ENCODE measurements around the gene PGLYRP4. TPM values are rescaled to one million over a fixed set of nuclear protein-coding genes. Genes with fewer than 3 reads are reported as not detected.

Gene PGLYRP4
- 4.4 and 5.9 TPM in 2 replicates for total RNA-seq (ENCODE audit: low replicate concordance)
- long read RNA-seq, partial matches to known transcripts = 1 of 10 reads
- long read RNA-seq, other reads (novel, unspliced or antisense) = 6 of 10 reads

DNA sequence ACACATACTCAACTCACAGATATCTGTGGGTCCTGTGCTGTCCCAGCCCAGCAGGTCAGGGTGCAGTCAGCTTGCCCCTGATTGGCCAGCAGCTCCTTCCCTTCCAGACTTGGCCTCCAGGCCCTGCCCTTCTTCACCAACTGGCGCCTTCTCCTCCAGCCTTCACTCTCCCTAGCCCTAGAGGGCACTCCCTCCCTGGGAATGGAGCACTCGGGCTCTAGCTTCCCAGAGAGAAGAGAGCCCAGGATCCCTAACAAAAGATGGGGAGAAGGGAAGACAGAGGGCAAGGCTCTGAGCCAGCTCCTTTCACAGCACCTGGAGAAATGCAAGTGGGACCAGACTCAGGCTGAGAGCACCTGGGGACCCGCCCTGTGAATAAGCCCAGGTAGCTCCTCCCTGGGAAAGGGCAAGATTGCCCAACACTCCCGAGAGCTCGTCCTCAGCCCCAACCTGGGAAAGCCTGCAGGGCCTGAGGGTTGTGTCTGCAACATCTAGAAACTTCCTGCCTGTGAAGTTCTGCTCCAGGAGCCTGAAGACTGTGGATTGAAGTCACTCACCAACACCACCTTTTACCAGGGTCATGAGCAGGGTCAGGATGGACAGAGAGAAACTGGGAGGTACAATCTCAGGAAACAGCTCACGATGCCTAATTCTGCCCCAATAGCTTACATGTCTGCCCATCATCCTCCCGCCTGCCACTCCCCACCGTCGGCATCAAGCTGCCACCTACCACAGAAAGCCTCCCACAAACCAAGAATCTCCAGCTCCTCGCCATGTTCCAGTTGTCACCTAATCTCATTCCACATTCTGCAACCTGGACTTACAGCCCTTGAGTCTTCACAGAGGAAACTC is at the start of gene PGLYRP4:
Gene PGLYRP4 (minus strand): TSS at position 331 of the 852 bp plus-strand sequence. CDS start 909 bp downstream, outside the sequence.
- Mint-ChIP-seq H3K36me3 (no peaks in the 10 kb centered on the region), H3K9me3 (no peaks in the 10 kb centered on the region), H3K4me1 (ENCODE audit: unreplicated experiment) (peaks cover 5% of the 10 kb centered on the region), H3K4me3 (peak within 1 kb of the TSS; percentile 10), H3K27ac (no peak within 1 kb of the TSS), H3K27me3 (peaks cover 27% of the 10 kb centered on the region)
- TF ChIP-seq, protein P1, sequence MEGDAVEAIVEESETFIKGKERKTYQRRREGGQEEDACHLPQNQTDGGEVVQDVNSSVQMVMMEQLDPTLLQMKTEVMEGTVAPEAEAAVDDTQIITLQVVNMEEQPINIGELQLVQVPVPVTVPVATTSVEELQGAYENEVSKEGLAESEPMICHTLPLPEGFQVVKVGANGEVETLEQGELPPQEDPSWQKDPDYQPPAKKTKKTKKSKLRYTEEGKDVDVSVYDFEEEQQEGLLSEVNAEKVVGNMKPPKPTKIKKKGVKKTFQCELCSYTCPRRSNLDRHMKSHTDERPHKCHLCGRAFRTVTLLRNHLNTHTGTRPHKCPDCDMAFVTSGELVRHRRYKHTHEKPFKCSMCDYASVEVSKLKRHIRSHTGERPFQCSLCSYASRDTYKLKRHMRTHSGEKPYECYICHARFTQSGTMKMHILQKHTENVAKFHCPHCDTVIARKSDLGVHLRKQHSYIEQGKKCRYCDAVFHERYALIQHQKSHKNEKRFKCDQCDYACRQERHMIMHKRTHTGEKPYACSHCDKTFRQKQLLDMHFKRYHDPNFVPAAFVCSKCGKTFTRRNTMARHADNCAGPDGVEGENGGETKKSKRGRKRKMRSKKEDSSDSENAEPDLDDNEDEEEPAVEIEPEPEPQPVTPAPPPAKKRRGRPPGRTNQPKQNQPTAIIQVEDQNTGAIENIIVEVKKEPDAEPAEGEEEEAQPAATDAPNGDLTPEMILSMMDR (conservative IDR thresholded peaks at IDR 0.05) = no peak
- DNase-seq (ENCODE audit: extremely low spot score, unreplicated experiment) = peak; percentile 49

DNA sequence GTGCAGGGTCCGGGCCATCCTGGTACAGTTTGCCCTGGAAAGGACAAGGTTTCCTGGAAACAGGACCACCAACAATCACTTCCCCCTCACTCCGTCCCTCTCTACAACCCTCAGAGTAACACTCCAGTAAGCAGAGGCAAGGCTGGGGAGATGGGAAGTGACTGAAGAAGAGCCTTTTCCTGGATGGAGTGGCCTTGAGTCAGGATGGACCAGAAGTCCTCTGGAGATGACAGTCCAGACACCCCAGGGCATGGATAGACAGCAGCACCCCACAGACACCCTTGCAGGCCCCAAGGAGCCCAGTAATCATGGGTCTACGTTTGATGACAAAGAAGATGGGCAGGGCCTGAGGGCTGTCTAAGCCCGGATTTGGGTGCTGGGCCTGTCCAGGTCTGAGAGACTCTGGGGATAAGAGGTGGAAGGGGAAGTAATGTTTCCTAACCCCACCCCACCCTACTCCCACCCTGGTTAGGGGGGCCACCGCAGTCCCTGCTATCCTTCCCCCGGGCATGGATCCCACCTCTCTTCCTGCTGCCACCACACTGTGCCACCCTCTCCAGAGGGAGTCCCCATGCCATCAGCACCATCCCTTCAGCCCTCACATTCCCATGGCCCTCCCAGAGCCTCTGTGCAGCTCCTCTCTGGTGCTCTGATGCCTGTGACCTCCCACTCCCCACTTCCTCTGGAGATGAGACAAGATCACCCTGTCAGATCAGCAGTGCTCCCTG is 49.4 kb upstream of the PGLYRP4 start:
- peak; percentile 45 for DNase-seq (ENCODE audit: extremely low spot score, unreplicated experiment)
- no peaks in the 10 kb centered on the region for H3K9me3 Mint-ChIP-seq
- H3K4me1 Mint-ChIP-seq (ENCODE audit: unreplicated experiment) = no peaks in the 10 kb centered on the region
- no peak overlapping the region for H3K27ac Mint-ChIP-seq
- H3K36me3 Mint-ChIP-seq = no peaks in the 10 kb centered on the region
- TF ChIP-seq, protein P1 (conservative IDR thresholded peaks at IDR 0.05) = no peak
- H3K4me3 Mint-ChIP-seq = no peak overlapping the region
- H3K27me3 Mint-ChIP-seq = peaks cover 10% of the 10 kb centered on the region

GRCh38 chr1:153397051-153397923 is 48.6 kb upstream of the PGLYRP4 start:
- DNase-seq (ENCODE audit: extremely low spot score, unreplicated experiment) = peak; percentile 64
- TF ChIP-seq, protein P1 (conservative IDR thresholded peaks at IDR 0.05) = no peak
- Mint-ChIP-seq H3K27ac (no peak overlapping the region), H3K4me1 (ENCODE audit: unreplicated experiment) (no peaks in the 10 kb centered on the region), H3K36me3 (no peaks in the 10 kb centered on the region), H3K4me3 (no peak overlapping the region), H3K27me3 (peaks cover 13% of the 10 kb centered on the region), H3K9me3 (no peaks in the 10 kb centered on the region)

GRCh38 chr1:153396461-153396860 is 47.8 kb upstream of the PGLYRP4 start:
- H3K4me1 Mint-ChIP-seq (ENCODE audit: unreplicated experiment) = no peaks in the 10 kb centered on the region
- H3K36me3 Mint-ChIP-seq = no peaks in the 10 kb centered on the region
- no peak overlapping the region for H3K4me3 Mint-ChIP-seq
- H3K9me3 Mint-ChIP-seq = no peaks in the 10 kb centered on the region
- peak; percentile 53 for DNase-seq (ENCODE audit: extremely low spot score, unreplicated experiment)
- TF ChIP-seq, protein P1 (conservative IDR thresholded peaks at IDR 0.05) = no peak
- peaks cover 15% of the 10 kb centered on the region for H3K27me3 Mint-ChIP-seq
- H3K27ac Mint-ChIP-seq = no peak overlapping the region

- Mint-ChIP-seq H3K9me3 (no peaks in the 10 kb centered on the region), H3K4me3 (no peak overlapping the region), H3K27me3 (peaks cover 16% of the 10 kb centered on the region), H3K36me3 (no peaks in the 10 kb centered on the region), H3K27ac (peak overlapping the region; percentile 48), H3K4me1 (ENCODE audit: unreplicated experiment) (no peaks in the 10 kb centered on the region)
- TF ChIP-seq, protein P1 (conservative IDR thresholded peaks at IDR 0.05) = no peak
- peak; percentile 60 for DNase-seq (ENCODE audit: extremely low spot score, unreplicated experiment)
These were observed 47.1 kb upstream of the PGLYRP4 start for GRCh38 chr1:153395776-153396175.
